Aorta (tissue), 5 donors: ENCODE measurements around the gene REEP1. TPM values are rescaled to one million over a fixed set of nuclear protein-coding genes. Genes with fewer than 3 reads are reported as not detected.

Source experiments
- ATAC-seq: fragments of 200-7000 bp; cut with Tn5 transposase; one replicate; pipeline ENCODE4 v1.9.1; 2022; ENCODE audit warnings: moderate library complexity; ENCODE audit not compliant: low FRiP score
- DNase-seq, 2 donors: peaks; one replicate each; pipeline ENCODE4 v3.0.0-alpha.2; 2020
- H3K27ac ChIP-seq, 2 donors: one replicate each; pipeline ENCODE4 v1.5.1; 2013; ENCODE audit warnings: low read length in 2 of 2, mild to moderate bottlenecking in 2 of 2, moderate library complexity in 2 of 2, control low read depth in 1 of 2, inconsistent platforms in 1 of 2, low read depth in 1 of 2
- H3K27me3 ChIP-seq, 2 donors: one replicate each; pipeline ENCODE4 v1.6.1; 2013; ENCODE audit warnings: control low read depth in 1 of 2, low read length in 1 of 2, mild to moderate bottlenecking in 1 of 2, moderate library complexity in 1 of 2; ENCODE audit not compliant: insufficient read depth in 2 of 2, control insufficient read depth in 1 of 2
- H3K36me3 ChIP-seq, 2 donors: one replicate each; pipeline ENCODE4 v1.6.1; 2013; ENCODE audit warnings: control low read depth in 1 of 2, low read length in 1 of 2, mild to moderate bottlenecking in 1 of 2; ENCODE audit not compliant: insufficient read depth in 2 of 2, control insufficient read depth in 1 of 2
- H3K4me1 ChIP-seq, 2 donors: one replicate each; pipeline ENCODE4 v1.6.1; 2013; ENCODE audit warnings: low read length in 2 of 2, control low read depth in 1 of 2, mild to moderate bottlenecking in 1 of 2, moderate library complexity in 1 of 2; ENCODE audit not compliant: insufficient read depth in 2 of 2, control insufficient read depth in 1 of 2
- H3K4me3 ChIP-seq, 2 donors: one replicate each; pipeline ENCODE4 v1.5.1; 2013; ENCODE audit warnings: low read length in 2 of 2, control low read depth in 1 of 2, mild to moderate bottlenecking in 1 of 2
- H3K9me3 ChIP-seq: one replicate; pipeline ENCODE4 v1.6.1; 2013; ENCODE audit warnings: mild to moderate bottlenecking, low read length; ENCODE audit not compliant: control insufficient read depth
- WGBS, 2 donors: extraction: QIAGEN DNeasy Blood & Tissue Kit; methylation state at CpG; one replicate each; pipeline ENCODE4 v1.1.7; 2013; 5-methylcytosine and 5-hydroxymethylcytosine counted together
- intact Hi-C, 2 donors: fragments of 100-400 bp; cut with DNase I; formaldehyde crosslinking; loops; one replicate each; pipeline versions ENCODE4 v1.14.2 to v1.15.0; 2022
- polyA plus RNA-seq, 2 donors: library from polyadenylated mRNA; stranded (reverse); fragments of 200-250 nt; gene quantifications; one replicate each; pipeline ENCODE4 v1.2.3, GENCODE V29; 2013
- total RNA-seq, 2 donors: library from RNA; stranded (reverse); fragmentation: NEBNext Ultra II Directional; extraction: Animal tissue kit (Norgen Biotek cat#: 25700); gene quantifications; one replicate each; pipeline ENCODE4 v1.2.1, GENCODE V29; 2021
- donor health status: healthy with polysubstance abuse.
- donor health status: Bipolar disorder and iron deficiency.
- donor health status: DM: no; HTN: no; CAD: no.
- donor health status: DM: no; HTN: no; CAD: no.
- donor health status: DM: yes; HTN: yes; CAD: no.

Gene REEP1
- total and polyA plus RNA-seq, 4 donors: 4.5 to 36.3 (median 10.5) TPM

DNA sequence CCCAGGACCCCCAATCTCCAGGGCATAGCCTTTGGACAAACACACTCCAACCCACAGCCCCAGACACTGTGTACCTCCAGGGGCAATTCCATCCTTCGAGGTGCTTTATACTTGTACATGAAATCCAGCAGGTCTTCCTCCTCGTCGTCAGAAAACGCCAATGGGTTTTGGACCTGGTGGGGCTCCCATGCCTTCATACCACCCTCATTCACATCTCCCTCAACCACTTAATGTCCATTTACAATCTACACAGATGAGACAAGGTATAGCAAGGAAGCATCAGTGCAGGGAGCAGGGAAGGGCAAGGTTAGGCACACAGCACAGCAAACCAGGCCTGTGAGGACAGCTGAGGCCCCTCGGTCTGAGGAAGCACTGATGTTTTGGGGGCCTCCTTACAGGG lies 117.5 kb downstream of the REEP1 start:
- intact Hi-C loops: loop anchor here (2.0 to 10.0 kb wide), 3 partner anchors 77 to 345 kb away; partner anchors contain the start of gene CHMP3 (in 1 of the 2)
- Histone ChIP-seq H3K27ac (no peak overlapping the region), H3K4me1 (peaks cover 1 to 3% of the 10 kb centered on the region in 2 donors), H3K36me3 (no peaks in the 10 kb centered on the region), H3K9me3 (no peaks in the 10 kb centered on the region), H3K27me3 (no peaks in the 10 kb centered on the region), H3K4me3 (no peak overlapping the region)
- DNase-seq: no peak
- 77 to 88% methylated on average over 5 of the region's 5 CpGs for WGBS, 2 donors
- no peak for ATAC-seq

DNA sequence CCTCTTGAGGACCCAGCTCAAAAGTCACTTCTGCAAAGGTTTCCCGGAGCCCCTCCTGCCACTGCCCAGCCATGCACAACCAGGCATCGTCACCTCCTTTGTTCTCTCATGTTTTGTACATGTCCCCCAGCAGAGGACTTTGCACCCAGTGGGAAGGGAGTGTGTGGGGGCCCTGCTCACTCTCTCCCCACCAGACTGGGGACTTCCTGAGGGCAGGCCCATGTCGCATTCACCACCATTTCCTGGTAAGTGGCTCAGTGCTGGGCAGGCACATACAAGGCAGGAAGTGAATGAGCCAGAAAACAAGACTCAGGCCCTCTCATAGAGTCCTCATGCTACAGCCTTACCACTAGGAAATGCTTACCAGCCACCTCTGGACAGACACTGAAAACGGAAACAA lies 119.3 kb downstream of the REEP1 start:
- WGBS, 2 donors: 89 to 91% methylated on average over 4 of the region's 4 CpGs

DNA sequence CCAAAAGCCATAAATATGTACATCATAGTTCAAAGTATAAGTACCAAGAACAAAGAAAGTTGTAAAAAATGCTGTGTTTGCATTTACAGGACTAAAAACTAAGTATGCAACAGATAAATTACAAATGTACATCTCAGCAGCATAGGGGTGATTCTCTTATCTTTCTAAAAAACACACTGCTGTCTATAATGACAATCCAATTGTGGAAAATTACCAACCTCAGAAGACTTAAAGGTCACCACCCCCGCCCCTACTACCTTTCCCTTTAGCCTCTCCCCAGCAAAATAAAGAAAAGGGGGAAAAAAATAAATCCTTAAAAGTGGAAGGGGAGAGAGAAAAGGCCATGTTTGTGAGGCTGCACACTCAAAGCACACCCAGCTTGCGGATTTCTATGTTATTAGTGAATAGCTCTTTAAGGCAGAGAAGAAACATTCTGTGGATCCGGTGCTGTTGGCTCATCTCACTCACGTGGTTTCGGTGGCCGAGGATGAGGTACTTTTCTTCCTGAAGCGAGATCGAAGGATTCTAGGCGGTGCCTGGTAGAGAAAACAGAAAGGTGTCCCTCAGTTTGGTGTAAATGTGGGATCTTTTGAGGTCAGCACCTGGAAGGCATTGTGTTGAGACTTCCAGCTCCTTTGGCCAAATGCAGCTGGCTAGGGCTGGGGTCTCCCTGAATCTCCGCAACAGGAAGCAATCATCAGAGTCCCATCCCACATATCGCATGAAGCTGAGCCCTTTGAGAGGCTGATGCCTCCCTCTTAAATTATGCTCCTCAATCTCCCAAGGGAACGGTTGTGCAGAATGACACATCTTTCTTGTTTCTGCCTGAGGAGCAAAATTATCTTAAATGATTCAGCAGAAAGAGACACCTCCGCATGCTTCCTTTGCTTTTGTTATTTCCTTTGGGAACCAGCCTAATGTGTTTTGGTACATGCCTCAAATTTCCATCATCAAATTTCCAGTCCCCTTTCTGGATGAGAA lies 120.6 kb downstream of the REEP1 start:
- DNase-seq (no peak), ATAC-seq (no peak)
- intact Hi-C loops: no loop called here
- H3K4me3 ChIP-seq: no peak overlapping the region
- H3K27ac ChIP-seq: no peak overlapping the region
- WGBS, 2 donors: 70 to 76% methylated on average over 13 of the region's 13 CpGs
- no peaks in the 10 kb centered on the region for H3K4me1 ChIP-seq
- no peaks in the 10 kb centered on the region for H3K9me3 ChIP-seq
- peaks cover 0 to 4% of the 10 kb centered on the region in 2 donors for H3K36me3 ChIP-seq
- no peaks in the 10 kb centered on the region for H3K27me3 ChIP-seq

More for the DNA sequence above, 119.3 kb downstream of the REEP1 start:
- DNase-seq (no peak), ATAC-seq (no peak)
- Histone ChIP-seq H3K4me1 (peaks cover 0 to 3% of the 10 kb centered on the region in 2 donors), H3K4me3 (no peak overlapping the region), H3K27me3 (no peaks in the 10 kb centered on the region), H3K36me3 (no peaks in the 10 kb centered on the region), H3K27ac (no peak overlapping the region), H3K9me3 (no peaks in the 10 kb centered on the region)
- intact Hi-C loops: no loop called here

DNA sequence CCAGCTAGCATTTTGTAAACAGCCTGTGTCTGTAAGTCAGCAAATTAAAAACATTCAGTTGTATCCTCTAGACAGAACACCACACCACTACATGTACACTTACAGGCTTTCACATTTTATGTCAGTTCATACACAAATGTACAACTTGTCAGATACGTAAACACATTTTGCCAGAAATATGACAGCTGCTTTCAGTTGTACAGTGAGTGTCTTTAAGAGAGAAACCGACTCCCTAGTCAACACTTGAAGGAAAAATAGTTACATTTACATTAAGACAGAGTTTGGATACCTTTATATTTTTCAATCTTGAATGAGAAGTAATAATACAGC lies 123.0 kb downstream of the REEP1 start:
- 89 to 90% methylated on average over 2 of the region's 2 CpGs for WGBS, 2 donors
- intact Hi-C loops: no loop called here
- Histone ChIP-seq H3K9me3 (no peaks in the 10 kb centered on the region), H3K4me1 (no peaks in the 10 kb centered on the region), H3K36me3 (peaks cover 2 to 5% of the 10 kb centered on the region in 2 donors), H3K27ac (no peak overlapping the region), H3K4me3 (no peak overlapping the region), H3K27me3 (no peaks in the 10 kb centered on the region)
- ATAC-seq (no peak), DNase-seq (no peak)

DNA sequence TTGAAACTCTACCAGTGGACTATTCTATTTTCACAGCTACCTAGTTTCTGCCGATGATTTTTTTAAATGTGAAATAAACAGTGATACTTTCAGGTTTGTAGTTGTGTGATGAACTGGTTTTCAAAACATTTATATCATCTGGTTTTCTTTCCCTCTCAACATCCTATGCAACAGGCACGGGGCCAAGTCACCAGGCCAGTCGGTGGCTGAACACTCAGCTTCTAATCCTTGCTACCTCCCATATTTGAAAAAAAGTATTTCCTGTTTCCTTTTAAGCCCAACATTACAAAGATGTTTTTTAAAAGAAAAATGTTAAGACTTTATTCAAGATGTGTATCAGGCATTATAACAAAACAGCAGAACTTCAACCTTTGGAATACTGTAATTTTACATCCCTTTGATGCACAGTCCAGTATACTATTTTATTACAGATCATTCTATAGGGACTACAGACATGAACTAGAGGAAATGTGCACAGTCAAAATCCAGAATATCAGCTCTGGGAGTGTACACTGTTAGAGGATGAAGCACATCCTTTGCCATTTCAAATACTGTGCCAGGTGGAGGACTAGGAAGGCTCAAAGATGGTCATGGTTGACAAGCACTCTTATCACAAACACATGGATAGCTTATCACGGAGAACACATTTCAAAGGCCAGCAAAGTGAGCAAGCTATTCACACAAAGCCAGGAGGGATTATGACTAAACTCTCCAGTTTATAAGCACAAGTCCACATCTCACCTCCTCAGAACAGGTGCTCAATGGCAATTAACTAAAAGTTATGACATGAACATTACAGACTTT lies 123.5 kb downstream of the REEP1 start:
- ATAC-seq (no peak), DNase-seq (peak in 1 of 2 donors; percentile 26)
- no peaks in the 10 kb centered on the region for H3K4me1 ChIP-seq
- no peaks in the 10 kb centered on the region for H3K27me3 ChIP-seq
- WGBS, 2 donors: 48 to 54% methylated on average over 4 of the region's 4 CpGs
- no peaks in the 10 kb centered on the region for H3K9me3 ChIP-seq
- intact Hi-C loops: no loop called here
- no peak overlapping the region for H3K4me3 ChIP-seq
- no peak overlapping the region for H3K27ac ChIP-seq
- H3K36me3 ChIP-seq: peaks cover 2 to 7% of the 10 kb centered on the region in 2 donors

DNA sequence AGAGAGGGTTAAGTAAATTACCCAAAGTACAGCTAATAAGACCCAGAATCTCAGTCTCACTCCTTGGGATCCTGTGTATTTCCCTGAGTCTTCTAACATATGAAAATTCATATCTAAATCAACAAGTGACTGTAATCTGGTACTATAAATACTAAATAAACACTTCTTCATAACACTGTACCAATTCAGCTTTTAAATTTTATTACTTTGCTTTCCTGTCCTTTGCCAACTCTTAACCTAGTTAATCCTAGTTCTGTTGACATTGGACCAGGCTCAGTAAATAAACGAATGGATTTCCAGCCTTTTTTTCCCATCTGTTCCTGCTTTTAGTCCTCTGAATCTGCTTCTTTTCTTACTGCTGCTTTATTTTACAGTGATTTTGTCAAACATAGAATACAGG lies 124.4 kb downstream of the REEP1 start:
- no peaks in the 10 kb centered on the region for H3K27me3 ChIP-seq
- intact Hi-C loops: no loop called here
- ATAC-seq: no peak
- no peaks in the 10 kb centered on the region for H3K9me3 ChIP-seq
- 14 to 16% methylated on average over 1 of the region's 1 CpG for WGBS, 2 donors
- H3K27ac ChIP-seq: no peak overlapping the region
- no peak overlapping the region for H3K4me3 ChIP-seq
- DNase-seq: no peak
- H3K4me1 ChIP-seq: no peaks in the 10 kb centered on the region
- H3K36me3 ChIP-seq: peaks cover 2 to 7% of the 10 kb centered on the region in 2 donors

DNA sequence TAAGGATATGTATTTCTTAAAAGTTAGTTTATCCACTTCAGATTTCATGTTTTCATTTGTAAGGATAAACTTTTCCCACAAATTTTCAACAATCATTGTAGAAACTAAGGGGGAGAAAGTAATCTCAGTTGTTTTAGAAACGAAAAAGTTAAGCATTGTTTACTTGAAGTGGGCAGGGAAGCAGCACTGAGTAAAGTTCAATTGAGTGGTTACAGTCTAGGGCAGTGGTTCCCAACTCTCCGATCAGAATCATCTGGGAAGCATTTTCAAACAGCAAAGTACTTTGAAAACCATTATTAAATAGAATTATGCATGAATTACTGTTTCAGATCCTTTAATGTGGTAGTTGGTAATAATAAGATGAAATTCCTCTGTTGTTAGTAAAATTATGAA lies 125.6 kb downstream of the REEP1 start:
- Histone ChIP-seq H3K4me3 (no peak overlapping the region), H3K36me3 (peaks cover 2 to 9% of the 10 kb centered on the region in 2 donors), H3K9me3 (no peaks in the 10 kb centered on the region), H3K4me1 (no peaks in the 10 kb centered on the region), H3K27me3 (no peaks in the 10 kb centered on the region), H3K27ac (no peak overlapping the region)
- intact Hi-C loops: no loop called here
- ATAC-seq (no peak), DNase-seq (no peak)
- whole genome bisulfite sequencing, 2 donors: 83 to 89% methylated on average over 2 of the region's 2 CpGs

DNA sequence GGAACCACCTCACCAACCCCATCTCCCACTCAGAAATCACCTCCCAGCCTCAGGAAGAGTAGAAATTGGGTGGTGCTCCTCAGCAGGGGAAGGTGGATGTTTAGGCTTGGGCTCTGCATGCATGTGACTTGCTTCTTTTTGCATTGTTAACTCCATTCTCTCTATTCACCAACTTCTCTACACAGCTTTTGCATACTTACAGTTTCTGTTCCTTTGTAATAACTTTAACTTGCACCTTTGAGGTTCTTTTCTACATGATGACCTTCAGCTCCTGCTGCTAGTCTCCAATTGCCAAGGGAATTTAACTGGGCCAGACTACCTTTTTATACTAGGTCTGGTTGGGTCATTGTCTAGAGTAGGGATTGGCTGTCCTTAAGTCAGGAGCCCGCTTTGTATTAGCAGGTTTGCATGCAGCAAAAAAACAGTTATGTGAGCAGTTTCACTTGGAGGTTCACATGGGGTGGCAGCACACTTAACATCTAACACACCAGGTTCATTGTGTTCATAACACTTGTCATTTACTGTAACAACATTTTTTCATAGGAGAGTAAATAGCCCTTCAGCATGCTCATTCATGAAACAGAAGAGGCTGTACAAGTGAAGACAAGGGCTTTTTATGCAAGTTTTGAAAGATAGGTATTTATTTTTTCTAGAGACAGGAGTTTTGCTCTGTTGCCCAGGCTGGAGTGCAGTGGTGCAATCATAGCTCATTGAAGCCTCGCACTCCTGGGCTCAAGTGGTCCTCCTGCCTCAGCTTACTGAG lies 126.2 kb downstream of the REEP1 start:
- H3K4me1 ChIP-seq: no peaks in the 10 kb centered on the region
- ATAC-seq: no peak
- intact Hi-C loops: no loop called here
- no peak overlapping the region for H3K27ac ChIP-seq
- H3K9me3 ChIP-seq: no peaks in the 10 kb centered on the region
- peaks cover 2 to 13% of the 10 kb centered on the region in 2 donors for H3K36me3 ChIP-seq
- DNase-seq: no peak
- WGBS, 2 donors: 88 to 95% methylated on average over 2 of the region's 2 CpGs
- H3K27me3 ChIP-seq: no peaks in the 10 kb centered on the region
- no peak overlapping the region for H3K4me3 ChIP-seq
